Mammary epithelial cell (primary cell): Measurements from ENCODE around the gene PRMT1.

ENCODE experiments used
- EZH2 ChIP-seq: IDR thresholded peaks from 2 replicates; pipeline ENCODE4 v1.6.1; 2012; ENCODE audit warnings: low read length, inconsistent platforms, borderline replicate concordance
- TF ChIP-seq, protein P1 (sequence below), 2 donors: IDR thresholded peaks in 1 of 2; conservative IDR thresholded peaks in 1 of 2; 2 replicates each; pipeline ENCODE4 v1.5.1; 2011 to 2012; ENCODE audit warnings: inconsistent platforms in 2 of 2, low read length in 2 of 2, mild to moderate bottlenecking in 2 of 2, control low read depth in 1 of 2, low read depth in 1 of 2; ENCODE audit not compliant: insufficient read depth in 1 of 2; ENCODE audit errors: extremely low read depth in 1 of 2

DNA sequence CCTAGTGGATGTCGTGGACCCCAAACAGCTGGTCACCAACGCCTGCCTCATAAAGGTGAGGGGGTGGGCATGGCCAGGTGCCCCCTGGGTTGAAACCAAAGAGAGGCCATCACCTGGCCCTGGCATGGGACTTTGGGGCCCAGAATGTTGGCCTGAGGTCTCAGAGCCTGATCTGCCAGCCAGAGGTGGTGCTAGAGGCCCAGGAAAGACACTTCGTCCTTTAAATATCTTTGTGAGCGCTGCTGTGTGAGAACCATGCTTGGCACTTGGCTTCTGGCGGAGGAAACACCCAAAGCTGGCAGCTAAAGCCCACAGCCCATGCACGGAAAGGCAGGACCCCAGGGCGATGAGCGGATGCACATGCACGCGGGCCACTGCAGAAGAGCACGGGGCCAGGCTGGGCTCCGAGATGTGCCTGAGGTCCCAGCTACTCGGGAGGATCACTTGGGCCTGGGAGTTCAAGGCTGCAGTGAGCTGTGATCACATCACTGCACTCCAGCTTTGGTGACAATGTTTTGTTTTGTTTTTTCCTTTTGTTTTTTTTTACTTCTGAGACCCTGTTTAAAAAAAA, 8.0 kb downstream of the PRMT1 start:
- TF ChIP-seq, protein P1, sequence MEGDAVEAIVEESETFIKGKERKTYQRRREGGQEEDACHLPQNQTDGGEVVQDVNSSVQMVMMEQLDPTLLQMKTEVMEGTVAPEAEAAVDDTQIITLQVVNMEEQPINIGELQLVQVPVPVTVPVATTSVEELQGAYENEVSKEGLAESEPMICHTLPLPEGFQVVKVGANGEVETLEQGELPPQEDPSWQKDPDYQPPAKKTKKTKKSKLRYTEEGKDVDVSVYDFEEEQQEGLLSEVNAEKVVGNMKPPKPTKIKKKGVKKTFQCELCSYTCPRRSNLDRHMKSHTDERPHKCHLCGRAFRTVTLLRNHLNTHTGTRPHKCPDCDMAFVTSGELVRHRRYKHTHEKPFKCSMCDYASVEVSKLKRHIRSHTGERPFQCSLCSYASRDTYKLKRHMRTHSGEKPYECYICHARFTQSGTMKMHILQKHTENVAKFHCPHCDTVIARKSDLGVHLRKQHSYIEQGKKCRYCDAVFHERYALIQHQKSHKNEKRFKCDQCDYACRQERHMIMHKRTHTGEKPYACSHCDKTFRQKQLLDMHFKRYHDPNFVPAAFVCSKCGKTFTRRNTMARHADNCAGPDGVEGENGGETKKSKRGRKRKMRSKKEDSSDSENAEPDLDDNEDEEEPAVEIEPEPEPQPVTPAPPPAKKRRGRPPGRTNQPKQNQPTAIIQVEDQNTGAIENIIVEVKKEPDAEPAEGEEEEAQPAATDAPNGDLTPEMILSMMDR (conservative IDR thresholded peaks at IDR 0.05 in 1 of 2, IDR thresholded peaks at IDR 0.05 in 1 of 2; ENCODE audit: extremely low read depth in 1 of 2, insufficient read depth in 1 of 2, low read depth in 1 of 2, low read length in 2 of 2): peak in 1 of 2 donors; percentile 12
- TF ChIP-seq EZH2: no peak
